ENCODE results near the gene RASIP1.

RASIP1 gene

DNA sequence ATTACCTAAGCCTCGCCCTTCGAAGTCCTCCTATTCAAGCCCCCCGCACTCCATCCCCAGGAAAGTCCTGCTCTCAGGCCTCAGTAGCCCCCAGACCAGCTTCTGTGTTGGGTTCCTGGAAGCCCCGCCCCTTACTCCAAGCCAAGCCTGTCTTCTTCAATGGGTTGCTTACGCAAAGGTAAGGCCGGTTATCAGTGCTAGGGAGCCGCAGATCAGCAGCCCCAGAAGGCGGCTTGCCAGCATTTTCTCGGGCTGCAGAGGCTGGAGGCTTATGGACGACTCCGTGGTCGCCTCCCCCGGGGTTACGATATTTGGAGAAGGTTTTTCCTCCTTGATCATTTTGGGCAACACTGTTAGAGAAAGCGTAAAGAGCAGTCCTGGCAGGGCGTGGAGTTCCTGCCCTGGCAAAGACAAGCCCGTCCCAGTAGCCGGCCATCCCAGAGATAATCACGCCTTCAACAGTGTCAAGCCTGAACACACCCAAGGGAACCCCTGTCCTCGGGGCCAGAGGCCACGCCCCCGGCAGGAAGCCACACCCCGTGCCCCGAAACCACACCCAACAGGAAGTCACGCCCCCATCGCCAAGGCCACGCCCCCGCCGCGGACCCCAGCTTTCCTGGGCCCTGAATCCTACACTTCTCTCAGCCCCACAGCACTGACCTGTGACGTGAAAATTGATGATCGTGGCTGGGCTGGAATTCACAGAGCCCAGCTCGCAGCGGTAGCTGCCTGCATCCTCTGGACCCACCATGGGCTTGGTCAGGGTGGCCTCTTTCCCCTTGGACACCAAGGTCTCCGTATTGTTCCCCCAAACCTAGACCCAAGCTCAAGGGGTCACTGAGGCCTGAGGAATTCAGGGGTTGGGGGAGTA is 954 bp upstream of the RASIP1 start:
- no peak for TF ChIP-seq CTCF (IDR thresholded peaks at IDR 0.05; ENCODE audit: low read depth, low read length)
- H3K4me1 ChIP-seq: peaks cover 7% of the 10 kb centered on the region; the same call in 1 of the 2 replicates
- peaks cover 5% of the 10 kb centered on the region for H3K27me3 ChIP-seq
- no peaks in the 10 kb centered on the region for H3K9me3 ChIP-seq
- H3K36me3 ChIP-seq: no peaks in the 10 kb centered on the region
- peak; percentile 75 for DNase-seq
- no peak overlapping the region for H3K4me3 ChIP-seq (ENCODE audit: low read depth, low read length)

DNA sequence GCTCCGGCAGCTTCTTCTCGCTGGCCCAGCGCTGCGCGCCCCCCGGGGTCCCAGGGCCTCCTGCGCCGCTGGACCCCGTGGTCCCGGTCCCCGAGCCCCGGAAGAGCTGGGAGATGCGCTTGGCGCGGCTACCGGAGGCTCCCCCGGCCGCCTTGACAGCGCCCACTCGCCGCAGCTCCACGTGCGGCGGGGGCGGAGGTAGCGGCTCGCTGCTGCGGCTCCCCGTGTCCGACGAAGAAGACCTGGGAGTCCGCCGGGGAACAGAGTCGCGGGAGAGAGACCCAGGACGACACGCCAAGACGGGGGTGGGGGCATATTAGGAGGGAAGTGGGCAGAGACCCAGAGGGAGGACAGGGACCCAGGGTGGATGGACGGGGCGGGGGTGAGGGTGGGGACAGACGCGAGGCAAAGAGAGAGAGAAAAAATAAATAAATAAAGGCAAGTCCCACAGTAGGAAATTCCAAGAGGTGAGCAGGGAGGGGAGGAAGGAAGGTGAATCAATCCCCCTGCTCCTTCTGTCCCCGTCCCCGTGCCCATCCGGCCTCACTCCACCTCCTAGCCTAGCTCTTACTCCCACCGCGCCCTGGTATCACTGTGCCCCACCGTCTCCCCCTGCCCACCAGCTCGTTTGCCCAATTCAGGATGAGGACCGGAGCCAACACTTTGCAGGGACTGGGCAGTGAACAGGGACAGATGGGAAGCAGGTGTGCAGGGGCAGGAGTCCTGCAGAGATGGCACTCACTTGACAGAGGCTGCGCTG is 826 bp downstream of the RASIP1 start:
- peak overlapping the region; percentile 51 for H3K4me3 ChIP-seq (ENCODE audit: low read depth, low read length)
- no peak for DNase-seq
- no peak for TF ChIP-seq CTCF (IDR thresholded peaks at IDR 0.05; ENCODE audit: low read depth, low read length)
- peaks cover 7% of the 10 kb centered on the region; the same call in 1 of the 2 replicates for H3K4me1 ChIP-seq
- H3K9me3 ChIP-seq: no peaks in the 10 kb centered on the region
- H3K27me3 ChIP-seq: peaks cover 5% of the 10 kb centered on the region
- H3K36me3 ChIP-seq: no peaks in the 10 kb centered on the region

DNA sequence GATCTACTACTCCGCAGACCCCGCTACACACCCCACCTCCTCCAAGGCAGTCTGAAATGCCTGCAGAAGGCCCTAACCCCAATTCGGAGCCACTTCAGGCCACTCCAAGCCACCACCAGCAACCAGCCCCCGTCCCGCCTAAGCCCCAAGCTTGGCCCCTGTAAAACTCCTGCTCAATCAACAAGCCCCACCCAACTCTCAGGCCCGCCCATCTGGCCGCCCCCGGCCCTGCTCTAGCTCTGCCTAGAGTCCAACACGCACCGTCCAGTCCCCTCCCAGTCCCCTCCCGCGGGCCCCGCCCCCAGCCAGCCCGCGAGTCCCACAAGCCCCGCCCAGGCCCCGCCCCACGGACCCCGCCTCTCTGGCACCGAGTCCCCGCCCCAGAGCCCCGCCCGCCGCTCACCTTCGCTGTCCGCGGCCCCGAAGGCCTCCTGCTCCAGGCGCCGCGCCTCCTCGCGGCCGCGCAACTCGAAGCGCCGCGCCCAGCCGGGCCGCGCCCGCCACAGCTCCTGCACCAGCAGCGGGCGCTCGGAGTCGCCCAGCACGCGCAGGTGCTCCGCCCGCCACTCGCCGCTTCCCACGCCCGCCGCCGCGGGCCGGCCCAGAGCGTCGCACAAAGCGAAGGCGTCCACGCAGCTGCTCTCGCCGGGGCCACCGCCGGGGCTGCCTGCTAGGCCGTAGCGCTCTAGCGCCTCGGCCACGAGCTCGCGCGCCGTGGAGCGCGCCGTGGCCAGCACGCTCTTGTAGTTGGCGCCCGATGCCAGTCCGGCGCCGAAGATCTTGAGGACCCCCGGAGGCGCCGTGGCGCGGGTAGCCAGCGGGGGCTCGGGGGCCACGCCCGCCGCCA is 1.6 kb downstream of the RASIP1 start:
- TF ChIP-seq CTCF (IDR thresholded peaks at IDR 0.05; ENCODE audit: low read depth, low read length): peak; percentile 17
- Histone ChIP-seq H3K9me3 (no peaks in the 10 kb centered on the region), H3K4me1 (peaks cover 7% of the 10 kb centered on the region; the same call in 1 of the 2 replicates), H3K36me3 (no peaks in the 10 kb centered on the region), H3K4me3 (ENCODE audit: low read depth, low read length) (peak overlapping the region; percentile 51), H3K27me3 (peaks cover 5% of the 10 kb centered on the region)
- peak; percentile 100 for DNase-seq

DNA sequence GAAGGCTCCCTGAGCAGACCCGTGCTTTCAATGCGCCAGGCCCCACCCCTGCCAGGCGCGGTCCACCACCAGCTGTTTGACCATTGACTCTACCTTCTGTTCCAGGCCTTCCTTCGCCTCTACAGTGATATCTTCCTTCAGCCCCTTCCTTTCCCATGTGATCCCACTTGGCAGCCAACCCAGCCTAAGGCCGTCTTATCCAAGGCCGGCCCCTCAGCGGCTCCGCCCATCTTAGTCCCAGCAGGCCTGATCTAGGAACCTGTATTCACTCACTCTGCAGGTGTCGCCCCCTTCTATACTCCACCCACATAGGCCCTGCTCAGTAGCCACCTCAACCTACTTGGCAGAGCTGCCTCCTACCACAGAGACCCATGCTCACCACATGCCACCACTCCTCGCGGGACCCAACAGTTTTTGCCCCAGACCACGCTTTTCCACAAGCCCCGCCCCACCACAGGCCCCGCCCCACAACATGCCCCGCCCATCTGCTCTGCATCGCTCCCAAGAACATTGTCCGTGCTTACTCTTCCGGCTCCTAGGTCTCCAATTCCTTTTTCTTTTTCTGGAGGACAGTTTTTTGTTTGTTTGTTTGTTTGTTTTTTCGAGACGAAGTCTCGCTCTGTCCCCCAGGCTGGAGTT is 2.9 kb downstream of the RASIP1 start:
- Histone ChIP-seq H3K4me3 (ENCODE audit: low read depth, low read length) (no peak overlapping the region), H3K27me3 (peaks cover 5% of the 10 kb centered on the region), H3K4me1 (peaks cover 7% of the 10 kb centered on the region; the same call in 1 of the 2 replicates), H3K36me3 (no peaks in the 10 kb centered on the region), H3K9me3 (no peaks in the 10 kb centered on the region)
- DNase-seq: no peak
- no peak for TF ChIP-seq CTCF (IDR thresholded peaks at IDR 0.05; ENCODE audit: low read depth, low read length)

- no peak for TF ChIP-seq CTCF (IDR thresholded peaks at IDR 0.05; ENCODE audit: low read depth, low read length)
- no peak overlapping the region for H3K4me3 ChIP-seq (ENCODE audit: low read depth, low read length)
- H3K27me3 ChIP-seq: peaks cover 5% of the 10 kb centered on the region
- no peak for DNase-seq
- no peaks in the 10 kb centered on the region for H3K36me3 ChIP-seq
- H3K9me3 ChIP-seq: no peaks in the 10 kb centered on the region
- no peaks in the 10 kb centered on the region; the same call in 1 of the 2 replicates for H3K4me1 ChIP-seq
Measured at GRCh38 chr19:48735031-48735615, 5.3 kb downstream of the RASIP1 start.
